ENCODE measurements around the gene WIPF2. TPM values are rescaled to one million over a fixed set of nuclear protein-coding genes. Genes with fewer than 3 reads are reported as not detected.

Gene WIPF2
- polyA plus RNA-seq, 2 of the 4 experiments (the other 2 are of a cell fraction): 13.8 to 21.5 TPM

GRCh38 chr17:40316571-40317344 is 97.7 kb downstream of the WIPF2 start (continued):
- TF ChIP-seq JUNB (IDR thresholded peaks at IDR 0.05): 0 out of 2 replicates have a peak, but pooled peaks have one; percentile 23
- peak; percentile 38 to 72; a peak in 3 of 5 replicates for TF ChIP-seq JUN (IDR thresholded peaks at IDR 0.05)
- TF ChIP-seq POLR2A (IDR thresholded peaks at IDR 0.05; ENCODE audit: low read length): peak; percentile 59
- TF ChIP-seq ATOH8 (CRISPR knock-in tag; IDR thresholded peaks at IDR 0.05; ENCODE audit: low read depth): peak; percentile 32; the same call in 1 of the 2 replicates
- TF ChIP-seq MAZ (IDR thresholded peaks at IDR 0.05; ENCODE audit: borderline replicate concordance, low read depth, low read length): no peak
- TF ChIP-seq GATA3 (IDR thresholded peaks at IDR 0.05; ENCODE audit: borderline replicate concordance): peak; percentile 59

- POLR2A ChIA-PET: interaction anchor here (0.6 to 1.8 kb wide), 15 partner anchors 8 to 1372 kb away, joined by 3 to 14 read pairs (median 4); partner anchors contain the start of genes PSMD3, RARA and SMARCE1
- peaks cover 86% of the 10 kb centered on the region for H3K4me1 ChIP-seq
- TF ChIP-seq NFE2L2 (conservative IDR thresholded peaks at IDR 0.05; ENCODE audit: low read length): no peak
- no peak for TF ChIP-seq BHLHE40 (IDR thresholded peaks at IDR 0.05; ENCODE audit: low read depth, low read length)
- TF ChIP-seq PBX3 (IDR thresholded peaks at IDR 0.05): no peak
- no peak for TF ChIP-seq CHD2 (IDR thresholded peaks at IDR 0.05; ENCODE audit: low read length, partially characterized antibody)
- 0 out of 2 replicates have a peak, but pooled peaks have one; percentile 37 for TF ChIP-seq TFCP2L1 (CRISPR knock-in tag; IDR thresholded peaks at IDR 0.05)
- TF ChIP-seq USF2 (IDR thresholded peaks at IDR 0.05): no peak
- TF ChIP-seq SMC3 (IDR thresholded peaks at IDR 0.05): peak; percentile 25; the same call in 1 of the 3 replicates
- no peak for TF ChIP-seq CEBPB (IDR thresholded peaks at IDR 0.05)
- no peak for TF ChIP-seq JUNB (IDR thresholded peaks at IDR 0.05)
- peak; percentile 88 for TF ChIP-seq REST (IDR thresholded peaks at IDR 0.05)
- no peak for TF ChIP-seq MYC (IDR thresholded peaks at IDR 0.05; ENCODE audit: borderline replicate concordance, low read length)
- no peak for TF ChIP-seq MAFK (IDR thresholded peaks at IDR 0.05; ENCODE audit: partially characterized antibody)
- no peak for TF ChIP-seq POLR2AphosphoS2 (conservative IDR thresholded peaks at IDR 0.05; ENCODE audit: low read length)
- TF ChIP-seq HMGXB4 (CRISPR knock-in tag; IDR thresholded peaks at IDR 0.05; ENCODE audit: borderline replicate concordance): no peak
- TF ChIP-seq E2F6 (IDR thresholded peaks at IDR 0.05; ENCODE audit: borderline replicate concordance, low read depth): no peak
- no peak for TF ChIP-seq HOXB13 (CRISPR knock-in tag; IDR thresholded peaks at IDR 0.05; ENCODE audit: low read depth)
- no peak for TF ChIP-seq FOXS1 (CRISPR knock-in tag; IDR thresholded peaks at IDR 0.05)
- TF ChIP-seq KDM1A (IDR thresholded peaks at IDR 0.05; ENCODE audit: low read depth): peak; percentile 88; the same call in 1 of the 2 replicates
- no peak for TF ChIP-seq ZC3H11A (IDR thresholded peaks at IDR 0.05)
- TF ChIP-seq CHD4 (IDR thresholded peaks at IDR 0.05; ENCODE audit: borderline replicate concordance): no peak
- TF ChIP-seq FOSB (CRISPR knock-in tag; IDR thresholded peaks at IDR 0.05): no peak
Measured at GRCh38 chr17:40317345-40317873, 98.3 kb downstream of the WIPF2 start.

More at GRCh38 chr17:40317345-40317873, 98.3 kb downstream of the WIPF2 start:
- CTCF ChIA-PET: interaction anchor here (0.6 to 50.4 kb wide), 15 partner anchors 1 to 1371 kb away, joined by 3 to 2395 read pairs (median 3); partner anchors contain the start of genes CDC6, EIF1, GJD3 and RARA
- ATAC-seq: peak; percentile 55 to 67
- no peak for FAIRE-seq
- H3K4me3 ChIP-seq: peak overlapping the region; percentile 81
- under 1% methylated on average over 6 of the region's 6 CpGs for WGBS (ENCODE audit: missing lambda C conversion rate)
- H3K4me2 ChIP-seq: peak overlapping the region; percentile 99
- peak; percentile 86 to 93 for DNase-seq (ENCODE audit: low read depth in 1 of 2, low spot score in 1 of 2)
- no peaks in the 10 kb centered on the region for H3K9me3 ChIP-seq
- H3K27ac ChIP-seq: peak overlapping the region; percentile 95 to 97
